ENCODE results near the gene FKBP2.

FKBP2 gene

DNA sequence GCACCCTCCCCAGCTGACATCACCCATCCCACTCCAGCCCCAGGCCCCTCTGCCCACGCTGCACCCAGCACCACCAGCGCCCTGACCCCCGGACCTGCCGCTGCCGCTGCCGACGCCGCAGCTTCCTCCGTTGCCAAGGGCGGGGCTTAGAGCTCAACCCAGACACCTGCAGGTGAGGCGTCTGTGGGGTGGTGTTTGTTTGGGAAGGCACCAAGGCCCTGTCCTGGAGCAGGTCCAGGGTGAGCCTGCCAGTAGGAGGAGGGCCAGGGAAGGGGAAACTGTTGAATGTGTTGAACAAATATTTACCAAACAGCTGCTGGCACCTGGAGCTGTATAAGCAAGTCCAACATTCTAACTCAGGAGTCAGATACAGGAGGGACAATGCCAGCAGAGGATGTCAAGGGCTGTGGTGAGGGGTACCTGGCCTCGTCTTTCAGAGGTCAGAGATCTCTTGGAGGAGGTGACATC lies 3.4 kb upstream of the FKBP2 start:
- Histone ChIP-seq H3K27ac (ENCODE audit: low read depth, low read length) (no peak overlapping the region), H2AFZ (ENCODE audit: insufficient read depth, low read length, poor library complexity) (no peak overlapping the region), H4K12ac (ENCODE audit: low read depth, low read length) (no peak overlapping the region), H3K4ac (ENCODE audit: low read depth, low read length) (peak overlapping the region; percentile 10), H3K79me2 (ENCODE audit: control insufficient read depth, insufficient read depth, low read length, poor library complexity) (peaks cover 21% of the 10 kb centered on the region), H3K4me2 (ENCODE audit: low read length) (no peak overlapping the region), H3K36me3 (ENCODE audit: control insufficient read depth in 1 of 2, insufficient read depth in 2 of 2, low read length in 2 of 2) (peaks cover 21 to 25% of the 10 kb centered on the region in 2 experiments), H4K91ac (ENCODE audit: low read depth, low read length) (no peak overlapping the region), H3K9me3 (ENCODE audit: insufficient read depth, low read depth, low read length) (no peaks in the 10 kb centered on the region), H4K8ac (ENCODE audit: low read depth, low read length) (no peak overlapping the region), H3K4me1 (ENCODE audit: control insufficient read depth in 1 of 2, insufficient read depth in 2 of 2, low read length in 2 of 2) (peaks cover 11 to 21% of the 10 kb centered on the region in 2 experiments), H2BK12ac (ENCODE audit: low read length) (no peak overlapping the region), H3K9ac (ENCODE audit: low read length) (no peak overlapping the region), H3K14ac (ENCODE audit: low read length) (no peak overlapping the region), H3K27me3 (ENCODE audit: insufficient read depth, low read length) (no peaks in the 10 kb centered on the region), H2BK120ac (ENCODE audit: insufficient read depth, low read length, poor library complexity) (no peak overlapping the region), H2AK5ac (ENCODE audit: low read length) (no peak overlapping the region), H3K23ac (ENCODE audit: low read length) (no peak overlapping the region), H2BK5ac (ENCODE audit: low read depth, low read length, poor library complexity) (no peak overlapping the region), H3K4me3 (ENCODE audit: low read depth, low read length) (no peak overlapping the region), H3K79me1 (ENCODE audit: low read length) (peaks cover 26% of the 10 kb centered on the region), H3K18ac (ENCODE audit: low read length) (no peak overlapping the region)
- DNase-seq: no peak
- no CpG with 5 or more reads among the region's 12 CpGs for WGBS (ENCODE audit: extremely low coverage, insufficient coverage, insufficient read length)

DNA sequence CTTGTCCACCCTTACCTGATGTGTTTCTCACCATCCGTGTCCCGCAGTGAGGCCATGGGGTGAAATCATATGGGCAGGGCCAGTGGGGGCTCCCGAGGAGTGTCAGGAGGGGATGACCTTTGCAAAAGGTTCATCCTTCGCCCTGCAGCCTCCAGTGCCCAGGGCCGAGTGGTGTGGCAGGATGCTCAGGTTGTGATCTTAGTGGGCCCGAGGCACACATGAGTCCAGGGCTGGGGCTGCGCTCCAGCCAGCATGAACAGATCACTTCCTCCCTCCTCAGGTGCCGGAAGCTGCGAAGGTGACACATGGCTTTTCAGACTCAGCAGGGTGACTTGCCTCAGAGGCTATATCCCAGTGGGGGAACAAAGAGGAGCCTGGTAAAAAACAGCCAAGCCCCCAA lies 2.8 kb upstream of the FKBP2 start:
- Histone ChIP-seq H3K23ac (ENCODE audit: low read length) (no peak overlapping the region), H3K4me1 (ENCODE audit: control insufficient read depth in 1 of 2, insufficient read depth in 2 of 2, low read length in 2 of 2) (peaks cover 17 to 26% of the 10 kb centered on the region in 2 experiments), H2AFZ (ENCODE audit: insufficient read depth, low read length, poor library complexity) (no peak overlapping the region), H2BK12ac (ENCODE audit: low read length) (no peak overlapping the region), H3K4me3 (ENCODE audit: low read depth, low read length) (no peak overlapping the region), H3K9ac (ENCODE audit: low read length) (no peak overlapping the region), H2BK5ac (ENCODE audit: low read depth, low read length, poor library complexity) (no peak overlapping the region), H4K8ac (ENCODE audit: low read depth, low read length) (no peak overlapping the region), H2BK120ac (ENCODE audit: insufficient read depth, low read length, poor library complexity) (no peak overlapping the region), H3K36me3 (ENCODE audit: control insufficient read depth in 1 of 2, insufficient read depth in 2 of 2, low read length in 2 of 2) (peaks cover 25 to 26% of the 10 kb centered on the region in 2 experiments), H4K12ac (ENCODE audit: low read depth, low read length) (no peak overlapping the region), H3K27ac (ENCODE audit: low read depth, low read length) (no peak overlapping the region), H2AK5ac (ENCODE audit: low read length) (no peak overlapping the region), H3K79me2 (ENCODE audit: control insufficient read depth, insufficient read depth, low read length, poor library complexity) (peaks cover 22% of the 10 kb centered on the region), H3K79me1 (ENCODE audit: low read length) (peaks cover 26% of the 10 kb centered on the region), H3K9me3 (ENCODE audit: insufficient read depth, low read depth, low read length) (no peaks in the 10 kb centered on the region), H3K14ac (ENCODE audit: low read length) (no peak overlapping the region), H3K18ac (ENCODE audit: low read length) (no peak overlapping the region), H3K4ac (ENCODE audit: low read depth, low read length) (no peak overlapping the region), H3K27me3 (ENCODE audit: insufficient read depth, low read length) (no peaks in the 10 kb centered on the region), H4K91ac (ENCODE audit: low read depth, low read length) (no peak overlapping the region), H3K4me2 (ENCODE audit: low read length) (no peak overlapping the region)
- no peak for DNase-seq
- WGBS (ENCODE audit: extremely low coverage, insufficient coverage, insufficient read length): no CpG with 5 or more reads among the region's 9 CpGs

DNA sequence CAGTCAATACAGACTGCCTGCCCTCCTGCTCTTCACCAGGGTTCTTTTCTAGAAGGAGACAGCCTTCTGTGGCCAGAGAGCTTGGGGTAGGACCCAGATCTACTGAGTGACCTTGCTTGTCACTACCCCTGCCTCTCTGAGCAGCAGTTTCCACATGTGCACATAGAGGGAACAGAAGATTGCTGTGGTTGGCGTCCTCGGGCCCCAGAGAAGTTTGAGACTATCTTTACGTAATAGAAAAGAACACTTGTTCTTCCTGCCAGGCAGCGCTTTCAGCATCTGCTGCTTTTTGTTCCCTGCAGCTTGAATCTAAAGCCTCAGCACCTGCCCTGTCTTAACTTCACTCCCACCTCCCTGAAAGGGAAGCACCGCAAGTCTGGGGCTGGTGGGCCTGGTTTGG lies 1.9 kb upstream of the FKBP2 start:
- Histone ChIP-seq H3K27ac (ENCODE audit: low read depth, low read length) (no peak overlapping the region), H3K23ac (ENCODE audit: low read length) (no peak overlapping the region), H2AFZ (ENCODE audit: insufficient read depth, low read length, poor library complexity) (no peak overlapping the region), H4K12ac (ENCODE audit: low read depth, low read length) (no peak overlapping the region), H3K36me3 (ENCODE audit: control insufficient read depth in 1 of 2, insufficient read depth in 2 of 2, low read length in 2 of 2) (peaks cover 34 to 35% of the 10 kb centered on the region in 2 experiments), H3K79me2 (ENCODE audit: control insufficient read depth, insufficient read depth, low read length, poor library complexity) (peaks cover 21% of the 10 kb centered on the region), H4K91ac (ENCODE audit: low read depth, low read length) (no peak overlapping the region), H3K4ac (ENCODE audit: low read depth, low read length) (no peak overlapping the region), H3K4me3 (ENCODE audit: low read depth, low read length) (no peak overlapping the region), H2BK120ac (ENCODE audit: insufficient read depth, low read length, poor library complexity) (no peak overlapping the region), H3K18ac (ENCODE audit: low read length) (no peak overlapping the region), H3K4me1 (ENCODE audit: control insufficient read depth in 1 of 2, insufficient read depth in 2 of 2, low read length in 2 of 2) (peaks cover 21 to 32% of the 10 kb centered on the region in 2 experiments), H3K27me3 (ENCODE audit: insufficient read depth, low read length) (no peaks in the 10 kb centered on the region), H3K79me1 (ENCODE audit: low read length) (peaks cover 24% of the 10 kb centered on the region), H2AK5ac (ENCODE audit: low read length) (no peak overlapping the region), H2BK12ac (ENCODE audit: low read length) (no peak overlapping the region), H3K4me2 (ENCODE audit: low read length) (no peak overlapping the region), H2BK5ac (ENCODE audit: low read depth, low read length, poor library complexity) (no peak overlapping the region), H3K9ac (ENCODE audit: low read length) (no peak overlapping the region), H3K14ac (ENCODE audit: low read length) (no peak overlapping the region), H4K8ac (ENCODE audit: low read depth, low read length) (no peak overlapping the region), H3K9me3 (ENCODE audit: insufficient read depth, low read depth, low read length) (no peaks in the 10 kb centered on the region)
- no peak for DNase-seq
- WGBS (ENCODE audit: extremely low coverage, insufficient coverage, insufficient read length): no CpG with 5 or more reads among the region's 5 CpGs

- Histone ChIP-seq H3K4me3 (ENCODE audit: low read depth, low read length) (no peak overlapping the region), H2AFZ (ENCODE audit: insufficient read depth, low read length, poor library complexity) (peak overlapping the region; percentile 67)
Observed at GRCh38 chr11:64239662-64240434, 1.0 kb upstream of the FKBP2 start.

More at GRCh38 chr11:64239662-64240434, 1.0 kb upstream of the FKBP2 start:
- DNase-seq: peak; percentile 63 to 74
- peak overlapping the region; percentile 99 for H4K91ac ChIP-seq (ENCODE audit: low read depth, low read length)
- H3K36me3 ChIP-seq (ENCODE audit: control insufficient read depth in 1 of 2, insufficient read depth in 2 of 2, low read length in 2 of 2): peaks cover 40 to 42% of the 10 kb centered on the region in 2 experiments
- H3K27me3 ChIP-seq (ENCODE audit: insufficient read depth, low read length): no peaks in the 10 kb centered on the region
- peak overlapping the region; percentile 97 for H4K12ac ChIP-seq (ENCODE audit: low read depth, low read length)
- peak overlapping the region; percentile 13 for H3K14ac ChIP-seq (ENCODE audit: low read length)
- H2AK5ac ChIP-seq (ENCODE audit: low read length): peak overlapping the region; percentile 21
- H2BK12ac ChIP-seq (ENCODE audit: low read length): peak overlapping the region; percentile 39
- WGBS (ENCODE audit: extremely low coverage, insufficient coverage, insufficient read length): no CpG with 5 or more reads among the region's 11 CpGs
- peak overlapping the region; percentile 98 for H2BK5ac ChIP-seq (ENCODE audit: low read depth, low read length, poor library complexity)
- peaks cover 21% of the 10 kb centered on the region for H3K79me1 ChIP-seq (ENCODE audit: low read length)
- no peak overlapping the region for H3K18ac ChIP-seq (ENCODE audit: low read length)
- H3K4ac ChIP-seq (ENCODE audit: low read depth, low read length): no peak overlapping the region
- peaks cover 21 to 33% of the 10 kb centered on the region in 2 experiments for H3K4me1 ChIP-seq (ENCODE audit: control insufficient read depth in 1 of 2, insufficient read depth in 2 of 2, low read length in 2 of 2)
- no peak overlapping the region for H3K9ac ChIP-seq (ENCODE audit: low read length)
- H3K79me2 ChIP-seq (ENCODE audit: control insufficient read depth, insufficient read depth, low read length, poor library complexity): peaks cover 20% of the 10 kb centered on the region
- H3K4me2 ChIP-seq (ENCODE audit: low read length): peak overlapping the region; percentile 68
- peak overlapping the region; percentile 95 for H3K27ac ChIP-seq (ENCODE audit: low read depth, low read length)
- no peak overlapping the region for H3K23ac ChIP-seq (ENCODE audit: low read length)
- H2BK120ac ChIP-seq (ENCODE audit: insufficient read depth, low read length, poor library complexity): peak overlapping the region; percentile 94
- peak overlapping the region; percentile 99 for H4K8ac ChIP-seq (ENCODE audit: low read depth, low read length)
- no peaks in the 10 kb centered on the region for H3K9me3 ChIP-seq (ENCODE audit: insufficient read depth, low read depth, low read length)

Data from trophoblast cell (in vitro differentiated cells and primary cell).